ENCODE data around the gene KIF23.

Gene KIF23

DNA sequence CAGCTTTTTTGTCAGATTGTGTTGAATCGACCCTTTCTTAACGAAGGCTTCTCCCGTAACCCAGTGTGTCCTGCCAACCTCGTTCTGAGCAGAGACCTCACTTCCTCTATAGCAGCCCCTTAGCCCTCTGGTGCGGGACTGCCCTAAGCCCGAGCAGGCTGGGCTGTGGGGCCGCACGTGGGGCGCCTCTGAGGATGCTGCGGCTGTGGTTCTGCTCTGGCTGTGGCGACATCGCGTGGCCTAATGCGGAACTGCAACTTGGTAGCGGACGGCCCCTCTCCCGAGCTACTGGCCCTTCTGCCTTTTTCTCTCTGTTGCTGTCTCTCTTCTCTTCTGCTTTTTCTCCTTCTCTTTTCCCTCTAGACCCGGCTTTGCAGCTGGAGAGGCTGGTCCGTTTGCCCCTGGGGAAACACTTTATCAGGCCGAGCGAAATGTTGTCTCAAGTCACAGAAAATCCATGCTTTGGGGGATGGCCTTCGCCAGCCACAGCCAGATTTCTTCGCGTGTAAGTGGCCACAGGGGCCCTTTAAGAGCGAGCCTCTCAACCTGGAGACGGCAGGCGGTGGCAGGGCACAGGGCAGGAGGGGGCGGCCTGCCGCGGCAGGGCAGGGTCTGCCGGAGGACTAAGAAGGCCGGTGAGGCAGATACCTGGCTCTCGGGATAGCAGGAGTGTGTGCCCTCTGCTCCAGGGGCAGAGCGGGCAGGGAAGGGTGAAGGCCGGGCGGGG lies 19.4 kb upstream of the KIF23 start:
- in situ Hi-C loops (cut with MboI; ENCODE audit: low pct_unique_long_range_greater_than_20kb, low sequenced_read_pairs, unreplicated experiment) = loop anchor here (25.0 kb wide), 1 partner anchor 332 kb away; no protein-coding TSS in a partner anchor
- peak; percentile 90 for DNase-seq (ENCODE audit: low spot score)
- peak; percentile 97 for TF ChIP-seq CTCF (IDR thresholded peaks at IDR 0.05; ENCODE audit: extremely low read depth, insufficient read depth, missing control alignments)

DNA sequence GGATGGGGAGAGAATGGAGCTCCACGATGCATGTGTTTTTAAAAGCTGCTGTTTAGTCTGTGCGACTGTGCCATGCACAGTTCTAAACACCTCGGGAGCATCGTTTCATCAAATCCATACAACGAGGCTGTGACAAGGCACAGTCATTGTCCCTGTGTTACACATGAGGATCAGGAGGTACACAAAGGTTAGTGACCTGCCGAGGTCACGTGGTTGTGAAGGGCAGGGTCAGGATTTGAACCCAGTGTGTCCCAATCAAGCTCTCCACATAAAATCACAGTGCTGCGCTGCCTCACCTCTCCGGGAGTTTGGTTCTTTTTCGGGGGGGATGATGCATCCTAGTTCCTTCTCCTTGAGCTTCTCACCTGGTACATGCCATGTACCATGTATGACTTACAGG lies 18.7 kb upstream of the KIF23 start:
- in situ Hi-C loops (cut with MboI; ENCODE audit: low pct_unique_long_range_greater_than_20kb, low sequenced_read_pairs, unreplicated experiment) = loop anchor here (25.0 kb wide), 1 partner anchor 333 kb away; no protein-coding TSS in a partner anchor
- TF ChIP-seq CTCF (IDR thresholded peaks at IDR 0.05; ENCODE audit: extremely low read depth, insufficient read depth, missing control alignments) = no peak
- DNase-seq (ENCODE audit: low spot score) = no peak

DNA sequence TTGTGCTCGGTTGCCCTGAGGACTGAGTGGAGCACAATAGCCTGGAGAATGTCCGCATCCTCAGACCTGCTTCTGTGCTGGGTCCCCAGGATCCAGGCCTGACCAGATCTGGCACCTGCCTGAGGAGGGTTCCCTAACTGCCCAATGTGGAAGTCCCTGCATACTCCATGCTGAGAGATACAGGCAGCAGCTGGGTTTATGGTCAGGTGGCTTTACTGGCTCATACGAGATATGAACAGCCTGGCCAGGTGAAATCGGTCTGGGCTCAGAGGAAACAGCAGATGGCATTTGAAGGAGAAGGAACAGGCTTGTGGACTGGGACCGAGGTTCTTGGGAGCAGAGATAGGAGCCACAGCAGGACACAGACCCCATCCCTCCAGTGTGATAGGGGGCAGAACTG lies 18.2 kb upstream of the KIF23 start:
- no peak for TF ChIP-seq CTCF (IDR thresholded peaks at IDR 0.05; ENCODE audit: extremely low read depth, insufficient read depth, missing control alignments)
- no peak for DNase-seq (ENCODE audit: low spot score)
- in situ Hi-C loops (cut with MboI; ENCODE audit: low pct_unique_long_range_greater_than_20kb, low sequenced_read_pairs, unreplicated experiment) = loop anchor here (25.0 kb wide), 1 partner anchor 334 kb away; no protein-coding TSS in a partner anchor

GRCh38 chr15:69398491-69398891 lies 15.7 kb upstream of the KIF23 start:
- TF ChIP-seq CTCF (IDR thresholded peaks at IDR 0.05; ENCODE audit: extremely low read depth, insufficient read depth, missing control alignments) = no peak
- in situ Hi-C loops (cut with MboI; ENCODE audit: low pct_unique_long_range_greater_than_20kb, low sequenced_read_pairs, unreplicated experiment) = loop anchor here (25.0 kb wide), 1 partner anchor 336 kb away; no protein-coding TSS in a partner anchor
- no peak for DNase-seq (ENCODE audit: low spot score)

- DNase-seq (ENCODE audit: low spot score) = no peak
- no peak for TF ChIP-seq CTCF (IDR thresholded peaks at IDR 0.05; ENCODE audit: extremely low read depth, insufficient read depth, missing control alignments)
- in situ Hi-C loops (cut with MboI; ENCODE audit: low pct_unique_long_range_greater_than_20kb, low sequenced_read_pairs, unreplicated experiment) = no loop called here
Observed at GRCh38 chr15:69400850-69401249, 13.3 kb upstream of the KIF23 start.

DNA sequence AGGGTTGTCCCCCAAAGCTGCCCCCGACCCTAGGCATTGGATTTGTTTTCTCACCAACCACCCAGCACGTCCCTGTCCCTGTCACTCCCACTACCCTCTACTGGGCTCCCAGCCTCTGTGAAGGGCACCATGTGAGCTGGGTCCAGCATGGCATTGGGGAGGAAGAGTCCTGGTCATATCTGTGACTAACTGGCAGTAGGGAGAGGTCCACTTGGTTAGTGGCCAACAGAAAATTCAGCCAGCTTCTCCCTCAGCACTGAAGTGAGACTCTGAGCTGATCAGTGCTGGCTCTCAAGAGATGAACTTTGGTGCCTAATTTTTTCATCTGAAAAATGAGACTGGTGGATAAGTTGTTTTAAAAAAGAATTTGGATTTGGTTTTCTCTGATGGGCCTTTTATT lies 11.3 kb upstream of the KIF23 start:
- DNase-seq (ENCODE audit: low spot score) = no peak
- no peak for TF ChIP-seq CTCF (IDR thresholded peaks at IDR 0.05; ENCODE audit: extremely low read depth, insufficient read depth, missing control alignments)
- in situ Hi-C loops (cut with MboI; ENCODE audit: low pct_unique_long_range_greater_than_20kb, low sequenced_read_pairs, unreplicated experiment) = no loop called here
